Liver (tissue), 9 donors: ENCODE measurements around the gene LMAN2. TPM values are rescaled to one million over a fixed set of nuclear protein-coding genes. Genes with fewer than 3 reads are reported as not detected.

Source experiments
- DNase-seq: peaks from one replicate; pipeline ENCODE4 v3.0.0-alpha.2; 2017; ENCODE audit warnings: low spot score
- H3K27ac ChIP-seq, 2 donors: one replicate each; pipeline ENCODE4 v1.7.0; 2013; ENCODE audit warnings: inconsistent platforms in 2 of 2, low read length in 2 of 2, control low read depth in 1 of 2, low read depth in 1 of 2, mild to moderate bottlenecking in 1 of 2
- H3K27me3 ChIP-seq, 4 donors: one replicate each; pipeline versions ENCODE4 v1.6.1 to v1.7.0; 2013; ENCODE audit warnings: low read length in 3 of 4, inconsistent platforms in 1 of 4, mild to moderate bottlenecking in 1 of 4, moderate library complexity in 1 of 4; ENCODE audit not compliant: control insufficient read depth in 4 of 4, insufficient read depth in 4 of 4
- H3K36me3 ChIP-seq, 4 donors: one replicate each; pipeline versions ENCODE4 v1.6.1 to v1.7.0; 2013; ENCODE audit warnings: low read length in 3 of 4, mild to moderate bottlenecking in 3 of 4, low read depth in 1 of 4, moderate library complexity in 1 of 4; ENCODE audit not compliant: control insufficient read depth in 4 of 4, insufficient read depth in 3 of 4
- H3K4me1 ChIP-seq, 4 donors: one replicate each; pipeline versions ENCODE4 v1.6.1 to v1.7.0; 2013; ENCODE audit warnings: low read length in 3 of 4, mild to moderate bottlenecking in 3 of 4, moderate library complexity in 1 of 4; ENCODE audit not compliant: control insufficient read depth in 4 of 4, insufficient read depth in 4 of 4
- H3K4me3 ChIP-seq, 3 donors: one replicate each; pipeline versions ENCODE4 v1.6.1 to v1.7.0; 2013; ENCODE audit warnings: low read length in 3 of 3, control low read depth in 1 of 3, low read depth in 1 of 3, mild to moderate bottlenecking in 1 of 3
- H3K9ac ChIP-seq, 2 donors: one replicate each; pipeline ENCODE4 v1.7.0; 2013; ENCODE audit warnings: low read length in 2 of 2, mild to moderate bottlenecking in 2 of 2, moderate library complexity in 2 of 2, control low read depth in 1 of 2, low read depth in 1 of 2
- H3K9me3 ChIP-seq, 4 donors: one replicate each; pipeline versions ENCODE4 v1.6.1 to v1.7.0; 2013; ENCODE audit warnings: low read length in 3 of 4; ENCODE audit not compliant: control insufficient read depth in 4 of 4
- ATF3 ChIP-seq: IDR thresholded peaks from 2 replicates; pipeline ENCODE4 v1.6.1; 2016; ENCODE audit warnings: antibody characterized with exemption
- EGR1 ChIP-seq, 2 donors: IDR thresholded peaks; 2 replicates each; pipeline ENCODE4 v1.6.1; 2016 to 2018; ENCODE audit warnings: antibody characterized with exemption in 2 of 2, low read depth in 2 of 2
- FOXA1 ChIP-seq: IDR thresholded peaks from 2 replicates; pipeline ENCODE4 v1.6.1; 2016; ENCODE audit warnings: antibody characterized with exemption
- FOXA2 ChIP-seq: IDR thresholded peaks from 2 replicates; pipeline ENCODE4 v1.6.1; 2016; ENCODE audit warnings: antibody characterized with exemption
- GABPA ChIP-seq, 2 donors: IDR thresholded peaks in 1 of 2; conservative IDR thresholded peaks in 1 of 2; 2 replicates each; pipeline ENCODE4 v1.6.1; 2016; ENCODE audit warnings: antibody characterized with exemption in 2 of 2, mild to moderate bottlenecking in 1 of 2, moderate library complexity in 1 of 2
- HNF4A ChIP-seq, 2 donors: conservative IDR thresholded peaks; 2 replicates each; pipeline ENCODE4 v1.6.1; 2016; ENCODE audit warnings: antibody characterized with exemption in 2 of 2, mild to moderate bottlenecking in 2 of 2
- HNF4G ChIP-seq: IDR thresholded peaks from 2 replicates; pipeline ENCODE4 v1.6.1; 2016; ENCODE audit warnings: antibody characterized with exemption
- JUND ChIP-seq, 2 donors: IDR thresholded peaks; 2 replicates each; pipeline ENCODE4 v1.6.1; 2016; ENCODE audit warnings: antibody characterized with exemption in 2 of 2
- NR2F2 ChIP-seq: IDR thresholded peaks from 2 replicates; pipeline ENCODE4 v1.6.1; 2016; ENCODE audit warnings: antibody characterized with exemption
- RAD21 ChIP-seq, 2 donors: IDR thresholded peaks; 2 replicates each; pipeline ENCODE4 v1.6.1; 2016; ENCODE audit warnings: antibody characterized with exemption in 2 of 2, mild to moderate bottlenecking in 2 of 2
- RXRA ChIP-seq, 2 donors: IDR thresholded peaks; 2 replicates each; pipeline ENCODE4 v1.6.1; 2017 to 2018; ENCODE audit warnings: antibody characterized with exemption in 2 of 2, mild to moderate bottlenecking in 1 of 2
- SP1 ChIP-seq: IDR thresholded peaks from 2 replicates; pipeline ENCODE4 v1.6.1; 2018; ENCODE audit warnings: antibody characterized with exemption, mild to moderate bottlenecking
- TAF1 ChIP-seq: conservative IDR thresholded peaks from 2 replicates; pipeline ENCODE4 v1.6.1; 2016; ENCODE audit warnings: antibody characterized with exemption, mild to moderate bottlenecking
- YY1 ChIP-seq: IDR thresholded peaks from 2 replicates; pipeline ENCODE4 v1.6.1; 2016; ENCODE audit warnings: antibody characterized with exemption, mild to moderate bottlenecking
- ZBTB33 ChIP-seq: IDR thresholded peaks from 2 replicates; pipeline ENCODE4 v1.6.1; 2016; ENCODE audit warnings: antibody characterized with exemption
- WGBS: extraction: QIAGEN DNeasy Blood & Tissue Kit; methylation state at CpG from one replicate; pipeline ENCODE4 v1.1.7; 2013; 5-methylcytosine and 5-hydroxymethylcytosine counted together
- polyA plus RNA-seq, 2 donors: library from polyadenylated mRNA; stranded (reverse) in 1 of 2; unstranded in 1 of 2; fragments of 200-250 nt in 1 of 2; fragments of >200 nt in 1 of 2; fragmentation: Nextera tagmentation in 1 of 2; extraction: Ambion mirVana in 1 of 2; gene quantifications; one replicate each; pipeline versions ENCODE4 v1.2.1 to v1.2.3, GENCODE V29; 2013 to 2015
- total RNA-seq, 2 donors: library from RNA; depleted of rRNA; stranded (reverse); fragments of >200 nt; gene quantifications; one replicate each; pipeline ENCODE4 v1.2.3, GENCODE V29; 2014
- TF ChIP-seq, protein P1 (sequence below): IDR thresholded peaks from 2 replicates; pipeline ENCODE4 v1.6.1; 2016; ENCODE audit warnings: antibody characterized with exemption
- TF ChIP-seq, protein P2 (sequence below): IDR thresholded peaks from 2 replicates; pipeline ENCODE4 v1.6.1; 2016; ENCODE audit warnings: antibody characterized with exemption, mild to moderate bottlenecking
- TF ChIP-seq, protein P3 (sequence below): fragments of 150-350 bp; IDR thresholded peaks from 2 replicates; pipeline ENCODE4 v1.5.1; 2017; ENCODE audit warnings: improper control_type of control experiment, low read depth, low read length; ENCODE audit not compliant: missing input control
- donor health status: healthy.
- donor health status: healthy.
- donor health status: healthy.
- donor health status: healthy.
- donor health status: healthy.

The LMAN2 gene
- total and polyA plus RNA-seq, 4 donors = 243 to 478 (median 364) TPM

DNA sequence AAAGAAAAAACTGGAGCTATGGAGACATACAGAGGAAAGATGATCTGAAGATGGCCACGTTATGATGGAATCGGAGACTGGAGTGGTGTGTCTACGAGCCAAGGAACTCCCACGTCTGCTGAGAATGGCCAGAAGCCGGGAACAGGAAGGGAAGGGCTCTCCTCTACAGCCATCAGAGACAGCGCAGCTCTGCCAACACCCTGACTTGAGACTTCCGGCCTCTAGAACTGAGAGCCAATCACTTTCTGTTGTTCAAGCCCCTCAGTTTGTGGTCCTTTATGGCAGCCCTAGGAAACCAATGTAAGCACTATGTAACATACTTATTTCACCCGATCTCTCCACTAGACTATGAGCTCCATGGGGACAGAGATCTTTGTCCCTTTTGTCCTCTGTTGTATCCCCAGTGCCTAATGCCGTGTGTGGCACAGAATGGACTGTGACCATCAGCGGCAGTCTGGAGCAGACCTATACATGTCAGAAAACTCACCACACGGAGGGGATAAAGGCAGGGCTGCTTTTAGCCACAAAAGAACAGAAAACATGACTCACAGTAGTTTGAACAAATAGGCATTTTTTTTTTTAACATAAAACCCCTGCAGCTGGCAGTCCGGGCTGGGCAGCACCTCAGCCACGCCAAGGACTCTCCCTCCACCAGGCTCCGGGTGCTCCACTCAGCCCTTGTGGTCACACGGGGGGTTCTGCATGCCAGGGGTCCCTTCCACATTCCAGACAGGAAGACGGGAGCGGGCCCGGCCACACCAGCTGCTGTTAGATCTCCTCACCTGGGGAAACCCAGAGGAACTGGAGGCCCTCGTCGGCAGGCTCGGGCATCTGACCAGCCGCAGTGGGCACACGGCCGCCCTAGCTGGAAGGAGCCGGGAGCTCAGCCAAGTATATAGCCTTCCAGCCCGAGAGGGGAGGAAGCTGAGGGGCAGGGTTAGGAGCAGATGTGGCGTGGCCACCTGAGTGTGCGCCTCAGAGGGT is 23.6 kb downstream of the LMAN2 start:
- Histone ChIP-seq H3K27me3 (no peaks in the 10 kb centered on the region), H3K4me1 (peaks cover 3 to 9% (median 7%) of the 10 kb centered on the region in 4 donors), H3K9ac (no peak overlapping the region), H3K4me3 (no peak overlapping the region), H3K36me3 (peaks cover 8 to 30% (median 12%) of the 10 kb centered on the region in 4 donors), H3K27ac (no peak overlapping the region), H3K9me3 (no peaks in the 10 kb centered on the region)
- WGBS = 86% methylated on average over 28 of the region's 28 CpGs
- TF ChIP-seq FOXA2 = no peak
- no peak for TF ChIP-seq SP1
- no peak for TF ChIP-seq YY1
- TF ChIP-seq ZBTB33 = no peak
- no peak for TF ChIP-seq NR2F2
- no peak for TF ChIP-seq TAF1
- TF ChIP-seq RAD21 (IDR thresholded peaks at IDR 0.05) = no peak
- TF ChIP-seq EGR1 (IDR thresholded peaks at IDR 0.05; ENCODE audit: low read depth in 2 of 2) = no peak
- no peak for TF ChIP-seq FOXA1
- TF ChIP-seq GABPA (IDR thresholded peaks at IDR 0.05 in 1 of 2, conservative IDR thresholded peaks at IDR 0.05 in 1 of 2) = no peak
- TF ChIP-seq HNF4A (conservative IDR thresholded peaks at IDR 0.05) = no peak
- TF ChIP-seq, protein P1, sequence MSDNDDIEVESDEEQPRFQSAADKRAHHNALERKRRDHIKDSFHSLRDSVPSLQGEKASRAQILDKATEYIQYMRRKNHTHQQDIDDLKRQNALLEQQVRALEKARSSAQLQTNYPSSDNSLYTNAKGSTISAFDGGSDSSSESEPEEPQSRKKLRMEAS = no peak
- no peak for TF ChIP-seq HNF4G
- no peak for TF ChIP-seq JUND (IDR thresholded peaks at IDR 0.05)
- TF ChIP-seq ATF3 = no peak
- TF ChIP-seq, protein P2, sequence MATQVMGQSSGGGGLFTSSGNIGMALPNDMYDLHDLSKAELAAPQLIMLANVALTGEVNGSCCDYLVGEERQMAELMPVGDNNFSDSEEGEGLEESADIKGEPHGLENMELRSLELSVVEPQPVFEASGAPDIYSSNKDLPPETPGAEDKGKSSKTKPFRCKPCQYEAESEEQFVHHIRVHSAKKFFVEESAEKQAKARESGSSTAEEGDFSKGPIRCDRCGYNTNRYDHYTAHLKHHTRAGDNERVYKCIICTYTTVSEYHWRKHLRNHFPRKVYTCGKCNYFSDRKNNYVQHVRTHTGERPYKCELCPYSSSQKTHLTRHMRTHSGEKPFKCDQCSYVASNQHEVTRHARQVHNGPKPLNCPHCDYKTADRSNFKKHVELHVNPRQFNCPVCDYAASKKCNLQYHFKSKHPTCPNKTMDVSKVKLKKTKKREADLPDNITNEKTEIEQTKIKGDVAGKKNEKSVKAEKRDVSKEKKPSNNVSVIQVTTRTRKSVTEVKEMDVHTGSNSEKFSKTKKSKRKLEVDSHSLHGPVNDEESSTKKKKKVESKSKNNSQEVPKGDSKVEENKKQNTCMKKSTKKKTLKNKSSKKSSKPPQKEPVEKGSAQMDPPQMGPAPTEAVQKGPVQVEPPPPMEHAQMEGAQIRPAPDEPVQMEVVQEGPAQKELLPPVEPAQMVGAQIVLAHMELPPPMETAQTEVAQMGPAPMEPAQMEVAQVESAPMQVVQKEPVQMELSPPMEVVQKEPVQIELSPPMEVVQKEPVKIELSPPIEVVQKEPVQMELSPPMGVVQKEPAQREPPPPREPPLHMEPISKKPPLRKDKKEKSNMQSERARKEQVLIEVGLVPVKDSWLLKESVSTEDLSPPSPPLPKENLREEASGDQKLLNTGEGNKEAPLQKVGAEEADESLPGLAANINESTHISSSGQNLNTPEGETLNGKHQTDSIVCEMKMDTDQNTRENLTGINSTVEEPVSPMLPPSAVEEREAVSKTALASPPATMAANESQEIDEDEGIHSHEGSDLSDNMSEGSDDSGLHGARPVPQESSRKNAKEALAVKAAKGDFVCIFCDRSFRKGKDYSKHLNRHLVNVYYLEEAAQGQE = no peak
- TF ChIP-seq RXRA (IDR thresholded peaks at IDR 0.05) = no peak
- TF ChIP-seq, protein P3, sequence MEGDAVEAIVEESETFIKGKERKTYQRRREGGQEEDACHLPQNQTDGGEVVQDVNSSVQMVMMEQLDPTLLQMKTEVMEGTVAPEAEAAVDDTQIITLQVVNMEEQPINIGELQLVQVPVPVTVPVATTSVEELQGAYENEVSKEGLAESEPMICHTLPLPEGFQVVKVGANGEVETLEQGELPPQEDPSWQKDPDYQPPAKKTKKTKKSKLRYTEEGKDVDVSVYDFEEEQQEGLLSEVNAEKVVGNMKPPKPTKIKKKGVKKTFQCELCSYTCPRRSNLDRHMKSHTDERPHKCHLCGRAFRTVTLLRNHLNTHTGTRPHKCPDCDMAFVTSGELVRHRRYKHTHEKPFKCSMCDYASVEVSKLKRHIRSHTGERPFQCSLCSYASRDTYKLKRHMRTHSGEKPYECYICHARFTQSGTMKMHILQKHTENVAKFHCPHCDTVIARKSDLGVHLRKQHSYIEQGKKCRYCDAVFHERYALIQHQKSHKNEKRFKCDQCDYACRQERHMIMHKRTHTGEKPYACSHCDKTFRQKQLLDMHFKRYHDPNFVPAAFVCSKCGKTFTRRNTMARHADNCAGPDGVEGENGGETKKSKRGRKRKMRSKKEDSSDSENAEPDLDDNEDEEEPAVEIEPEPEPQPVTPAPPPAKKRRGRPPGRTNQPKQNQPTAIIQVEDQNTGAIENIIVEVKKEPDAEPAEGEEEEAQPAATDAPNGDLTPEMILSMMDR = no peak
- DNase-seq = no peak
